Measurements from ENCODE around the gene FAHD2A. TPM values are rescaled to one million over a fixed set of nuclear protein-coding genes. Genes with fewer than 3 reads are reported as not detected.

FAHD2A gene
- polyA plus RNA-seq, 1 donor (not counting 4 experiments of a cell fraction or from before 2014, with no cell fraction given), result 27.2 TPM

DNA sequence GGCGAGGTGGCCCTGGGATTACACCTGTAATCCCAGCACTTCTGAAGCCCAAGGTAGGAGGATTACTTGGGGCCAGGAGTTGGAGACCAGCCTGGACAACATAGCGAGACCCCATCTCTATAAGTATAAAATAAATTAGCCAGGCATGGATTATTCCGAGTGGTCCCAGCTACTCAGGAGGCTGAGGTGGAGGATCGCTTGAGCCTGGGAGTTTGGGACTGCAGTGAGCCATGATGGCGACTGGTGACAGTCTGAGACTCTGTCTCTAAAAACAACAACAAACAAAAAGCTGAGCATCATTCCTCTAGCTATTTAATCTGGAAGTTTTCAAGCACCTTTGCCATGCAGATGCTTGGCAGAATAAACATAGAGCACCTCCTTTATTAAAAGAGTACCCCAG is 21.8 kb upstream of the FAHD2A start:
- no peak for FAIRE-seq
- H3K27me3 ChIP-seq (ENCODE audit: control insufficient read depth, extremely low read depth, insufficient read depth, low read length), result no peaks in the 10 kb centered on the region
- TF ChIP-seq, protein P1, sequence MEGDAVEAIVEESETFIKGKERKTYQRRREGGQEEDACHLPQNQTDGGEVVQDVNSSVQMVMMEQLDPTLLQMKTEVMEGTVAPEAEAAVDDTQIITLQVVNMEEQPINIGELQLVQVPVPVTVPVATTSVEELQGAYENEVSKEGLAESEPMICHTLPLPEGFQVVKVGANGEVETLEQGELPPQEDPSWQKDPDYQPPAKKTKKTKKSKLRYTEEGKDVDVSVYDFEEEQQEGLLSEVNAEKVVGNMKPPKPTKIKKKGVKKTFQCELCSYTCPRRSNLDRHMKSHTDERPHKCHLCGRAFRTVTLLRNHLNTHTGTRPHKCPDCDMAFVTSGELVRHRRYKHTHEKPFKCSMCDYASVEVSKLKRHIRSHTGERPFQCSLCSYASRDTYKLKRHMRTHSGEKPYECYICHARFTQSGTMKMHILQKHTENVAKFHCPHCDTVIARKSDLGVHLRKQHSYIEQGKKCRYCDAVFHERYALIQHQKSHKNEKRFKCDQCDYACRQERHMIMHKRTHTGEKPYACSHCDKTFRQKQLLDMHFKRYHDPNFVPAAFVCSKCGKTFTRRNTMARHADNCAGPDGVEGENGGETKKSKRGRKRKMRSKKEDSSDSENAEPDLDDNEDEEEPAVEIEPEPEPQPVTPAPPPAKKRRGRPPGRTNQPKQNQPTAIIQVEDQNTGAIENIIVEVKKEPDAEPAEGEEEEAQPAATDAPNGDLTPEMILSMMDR (optimal IDR thresholded peaks at IDR 0.05 in 1 of 3, IDR thresholded peaks at IDR 0.05 in 1 of 3, conservative IDR thresholded peaks at IDR 0.05 in 1 of 3; ENCODE audit: extremely low read depth in 1 of 3, insufficient read depth in 2 of 3, low read length in 3 of 3), result no peak
- TF ChIP-seq EZH2 (IDR thresholded peaks at IDR 0.05; ENCODE audit: low read length), result no peak

DNA sequence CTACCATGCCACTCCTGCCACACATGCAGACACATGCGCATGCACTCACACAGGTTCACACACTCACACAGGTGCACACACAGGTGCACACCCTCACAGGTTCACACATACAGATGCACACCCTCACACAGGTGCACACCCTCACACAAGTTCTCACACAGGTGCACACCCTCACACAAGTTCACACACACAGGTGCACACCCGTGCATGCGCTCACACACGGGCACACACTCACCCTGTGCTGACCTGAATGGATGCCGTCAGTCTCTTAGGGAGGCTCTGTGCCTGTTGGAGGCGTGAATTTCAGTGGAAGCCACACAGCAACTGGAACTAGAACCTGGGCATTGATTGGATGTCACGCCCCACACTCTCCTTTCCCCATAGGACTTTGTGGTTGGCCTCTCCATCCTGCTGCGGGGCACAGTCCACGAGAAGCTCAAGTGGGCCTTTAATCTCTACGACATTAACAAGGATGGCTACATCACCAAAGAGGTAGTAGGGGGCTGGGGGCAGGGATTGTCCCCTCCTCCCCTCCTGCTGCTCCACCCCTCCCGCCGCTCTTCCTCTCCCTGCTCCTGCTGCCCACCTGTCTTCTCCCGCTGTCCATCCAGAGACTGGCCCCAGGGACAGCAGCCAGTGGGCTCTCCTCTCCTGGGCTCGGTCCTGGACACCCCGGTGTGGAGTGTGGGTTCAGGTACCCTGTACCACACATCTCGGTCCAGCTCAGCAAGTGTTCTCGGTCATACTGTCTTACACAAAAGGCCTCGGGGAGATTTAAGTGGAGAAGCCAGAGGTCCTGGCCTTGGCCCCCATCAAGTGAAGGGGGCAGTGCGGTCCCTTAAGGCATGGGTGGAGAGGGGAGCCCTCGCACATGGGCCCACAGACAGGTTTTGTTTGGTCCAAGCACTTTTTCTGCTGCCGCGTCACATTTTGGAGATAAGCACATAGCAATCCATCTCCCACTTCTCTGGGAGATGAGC is 21.0 kb upstream of the FAHD2A start:
- TF ChIP-seq, protein P1 (optimal IDR thresholded peaks at IDR 0.05 in 1 of 3, IDR thresholded peaks at IDR 0.05 in 1 of 3, conservative IDR thresholded peaks at IDR 0.05 in 1 of 3; ENCODE audit: extremely low read depth in 1 of 3, insufficient read depth in 2 of 3, low read length in 3 of 3), result no peak
- TF ChIP-seq EZH2 (IDR thresholded peaks at IDR 0.05; ENCODE audit: low read length), result no peak
- Histone ChIP-seq H3K27ac (ENCODE audit: control insufficient read depth, insufficient read depth, low read length) (no peak overlapping the region), H3K36me3 (ENCODE audit: control insufficient read depth in 2 of 2, extremely low read depth in 1 of 2, insufficient read depth in 2 of 2, low read length in 2 of 2) (no peaks in the 10 kb centered on the region), H3K9me1 (ENCODE audit: control insufficient read depth, extremely low read depth, insufficient read depth, low read length) (no peaks in the 10 kb centered on the region), H4K20me1 (ENCODE audit: control insufficient read depth, extremely low read depth, insufficient read depth, low read length) (no peaks in the 10 kb centered on the region), H3K9ac (ENCODE audit: control insufficient read depth, extremely low read depth, insufficient read depth, low read length) (no peak overlapping the region), H2AFZ (ENCODE audit: control insufficient read depth, low read length) (no peak overlapping the region), H3K4me1 (ENCODE audit: control insufficient read depth, extremely low read depth, insufficient read depth, low read length) (peaks cover 3% of the 10 kb centered on the region), H3K4me3 (ENCODE audit: control insufficient read depth in 2 of 3, extremely low read depth in 1 of 3, insufficient read depth in 2 of 3, low read depth in 1 of 3, low read length in 3 of 3) (no peak overlapping the region), H3K9me3 (ENCODE audit: control insufficient read depth, low read depth, low read length) (no peaks in the 10 kb centered on the region), H3K27me3 (ENCODE audit: control insufficient read depth, extremely low read depth, insufficient read depth, low read length) (no peaks in the 10 kb centered on the region), H3K4me2 (ENCODE audit: control insufficient read depth, extremely low read depth, insufficient read depth, low read depth, low read length) (no peak overlapping the region), H3K79me2 (ENCODE audit: control insufficient read depth, insufficient read depth, low read length) (no peaks in the 10 kb centered on the region)
- dilution Hi-C loops (cut with MboI; ENCODE audit: extremely low pct_ligation_motif_present, low sequenced_read_pairs), result no loop called here
- DNase-seq (ENCODE audit: low read depth, low spot score), result no peak
- no peak for FAIRE-seq

More for the DNA sequence above, 21.8 kb upstream of the FAHD2A start:
- dilution Hi-C loops (cut with MboI; ENCODE audit: extremely low pct_ligation_motif_present, low sequenced_read_pairs), result no loop called here
- Histone ChIP-seq H3K9me3 (ENCODE audit: control insufficient read depth, low read depth, low read length) (no peaks in the 10 kb centered on the region), H4K20me1 (ENCODE audit: control insufficient read depth, extremely low read depth, insufficient read depth, low read length) (no peaks in the 10 kb centered on the region), H3K4me3 (ENCODE audit: control insufficient read depth in 2 of 3, extremely low read depth in 1 of 3, insufficient read depth in 2 of 3, low read depth in 1 of 3, low read length in 3 of 3) (no peak overlapping the region), H3K79me2 (ENCODE audit: control insufficient read depth, insufficient read depth, low read length) (no peaks in the 10 kb centered on the region), H2AFZ (ENCODE audit: control insufficient read depth, low read length) (no peak overlapping the region), H3K9me1 (ENCODE audit: control insufficient read depth, extremely low read depth, insufficient read depth, low read length) (no peaks in the 10 kb centered on the region), H3K27ac (ENCODE audit: control insufficient read depth, insufficient read depth, low read length) (no peak overlapping the region), H3K36me3 (ENCODE audit: control insufficient read depth in 2 of 2, extremely low read depth in 1 of 2, insufficient read depth in 2 of 2, low read length in 2 of 2) (no peaks in the 10 kb centered on the region), H3K4me1 (ENCODE audit: control insufficient read depth, extremely low read depth, insufficient read depth, low read length) (peaks cover 3% of the 10 kb centered on the region), H3K9ac (ENCODE audit: control insufficient read depth, extremely low read depth, insufficient read depth, low read length) (no peak overlapping the region), H3K4me2 (ENCODE audit: control insufficient read depth, extremely low read depth, insufficient read depth, low read depth, low read length) (no peak overlapping the region)
- DNase-seq (ENCODE audit: low read depth, low spot score), result no peak

Data from keratinocyte (primary cell).